Activated naive CD8-positive, alpha-beta T cell treated with anti-CD3 and anti-CD28 coated beads, Interleukin-2, amount 50 U/mL, for 16 hours (primary cell): ENCODE data around the gene VAC14.
"Not testable (repeated sequence)": the region's sequence is repeated elsewhere in the genome, so short reads cannot be mapped to it uniquely, and the experiment has no call there.

Experiments
- DNase-seq: peaks from one replicate; pipeline ENCODE4 v3.0.0-alpha.2; 2020; ENCODE audit warnings: low read depth, low spot score

Gene VAC14

DNA sequence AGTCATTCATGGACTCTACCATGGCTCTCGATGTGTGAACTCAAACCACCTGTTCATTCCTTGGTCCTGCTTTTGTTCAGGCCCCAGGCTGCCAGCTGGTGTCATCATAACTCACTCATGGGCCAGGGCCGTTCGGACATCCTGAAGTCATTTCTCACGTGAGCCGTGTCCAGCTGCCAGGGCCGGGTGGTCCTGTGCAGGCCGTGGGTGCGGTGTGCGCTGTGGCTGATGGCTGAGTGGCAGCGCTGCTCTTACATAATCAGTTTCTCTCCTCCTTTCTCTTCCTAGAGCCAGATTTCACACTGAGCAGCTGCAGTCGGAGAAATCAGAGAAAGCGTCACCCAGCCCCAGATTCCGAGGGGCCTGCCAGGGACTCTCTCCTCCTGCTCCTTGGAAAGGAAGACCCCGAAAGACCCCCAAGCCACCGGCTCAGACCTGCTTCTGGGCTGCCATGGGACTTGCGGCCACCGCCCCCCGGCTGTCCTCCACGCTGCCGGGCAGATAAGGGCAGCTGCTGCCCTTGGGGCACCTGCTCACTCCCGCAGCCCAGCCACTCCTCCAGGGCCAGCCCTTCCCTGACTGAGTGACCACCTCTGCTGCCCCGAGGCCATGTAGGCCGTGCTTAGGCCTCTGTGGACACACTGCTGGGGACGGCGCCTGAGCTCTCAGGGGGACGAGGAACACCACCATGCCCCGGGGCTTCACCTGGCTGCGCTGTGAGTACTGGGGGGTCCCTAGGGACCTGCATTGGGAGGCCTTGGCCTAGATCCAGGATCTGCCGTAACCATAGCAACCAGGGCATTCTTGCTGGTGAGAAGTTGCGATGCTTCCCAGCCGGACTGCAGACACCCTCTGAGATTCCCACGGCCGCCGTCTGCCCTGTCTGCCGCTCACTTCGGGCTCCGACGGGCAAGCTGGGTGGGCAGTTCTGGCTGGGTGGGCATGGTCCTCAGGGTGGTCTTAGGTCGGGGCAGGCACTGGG lies 154.4 kb downstream of the VAC14 start, which contains the start of gene IL34:
TSS of gene IL34 (plus strand) at position 300 of the 982 bp plus-strand sequence. CDS start at position 689, 389 bp downstream.
- DNase-seq = no peak

DNA sequence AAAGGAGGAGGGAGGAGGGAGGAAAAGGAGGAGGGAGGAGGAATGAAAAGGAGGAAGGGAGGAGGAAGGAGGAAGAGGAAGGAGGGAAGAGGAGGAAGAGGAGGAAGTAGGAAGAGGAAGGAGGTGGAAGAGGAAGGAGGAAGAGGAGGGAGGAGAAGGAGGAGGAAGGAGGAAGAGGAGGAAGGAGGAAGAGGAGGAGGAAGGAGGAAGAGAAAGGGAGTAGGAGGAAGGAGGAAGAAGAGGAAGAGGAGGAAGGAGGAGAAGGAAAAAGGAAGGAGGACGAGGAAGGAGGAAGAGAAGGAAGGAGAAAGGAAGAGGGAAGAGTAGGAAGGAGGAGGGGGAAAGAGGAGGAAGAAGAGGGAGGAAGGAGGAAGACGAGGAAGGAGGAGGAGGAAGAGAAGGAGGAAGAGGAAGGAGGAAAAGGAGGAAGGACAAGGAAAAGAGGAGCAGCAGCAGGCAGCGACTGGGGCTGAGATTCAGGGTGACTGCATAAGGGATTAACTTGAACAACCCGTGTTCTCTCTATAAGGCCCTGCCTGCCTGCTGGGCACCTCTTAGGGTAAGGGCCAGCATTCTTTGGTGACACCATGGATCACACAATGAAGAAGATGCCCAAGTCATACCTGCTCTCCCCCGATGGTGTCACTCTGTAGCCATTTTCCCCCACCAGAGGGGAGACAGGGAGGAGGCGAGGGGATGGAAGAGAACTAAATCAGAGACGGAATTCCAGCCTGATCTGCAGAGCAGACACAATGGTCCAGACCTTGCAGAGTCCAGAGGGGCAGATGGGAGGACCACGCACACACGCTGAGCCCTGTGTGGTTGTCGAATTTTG lies 156.0 kb downstream of the VAC14 start:
- DNase-seq = no peak

DNA sequence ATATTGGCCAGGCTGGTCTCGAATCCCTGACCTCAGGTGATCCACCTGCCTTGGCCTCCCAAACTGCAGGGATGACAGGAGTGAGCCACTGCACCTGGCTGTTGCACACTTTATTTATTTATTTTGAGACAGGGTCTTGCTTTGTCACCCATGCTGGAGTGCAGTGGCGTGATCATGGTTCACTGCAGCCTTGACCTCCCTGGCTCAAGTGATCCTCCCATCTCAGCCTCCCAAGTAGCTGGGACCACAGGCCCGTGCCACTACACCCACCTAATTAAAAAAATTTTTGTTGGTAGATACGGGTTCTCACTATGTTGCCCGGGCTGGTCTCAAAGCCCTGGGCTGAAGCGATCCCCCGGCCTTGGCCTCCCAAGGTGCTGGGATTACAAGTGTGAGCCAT lies 157.7 kb downstream of the VAC14 start:
- DNase-seq = not testable (repeated sequence)

- no peak for DNase-seq
Observed at GRCh38 chr16:70642633-70643032, 158.3 kb downstream of the VAC14 start.

- DNase-seq = no peak
Observed at GRCh38 chr16:70638814-70639792, 161.9 kb downstream of the VAC14 start.
